Mucosa of gallbladder (tissue), 1 donor: ENCODE results near the gene NRSN1. TPM values are rescaled to one million over a fixed set of nuclear protein-coding genes. Genes with fewer than 3 reads are reported as not detected.

Source experiments
- DNase-seq: peaks from one replicate; pipeline ENCODE4 v3.0.0-alpha.2; 2020; ENCODE audit warnings: low spot score
- total RNA-seq: library from RNA; stranded (reverse); gene quantifications from one replicate; pipeline ENCODE4 v1.2.1, GENCODE V29; 2021
- donor health status: DM: no; HTN: no; CAD: no.

Gene NRSN1, protein sequence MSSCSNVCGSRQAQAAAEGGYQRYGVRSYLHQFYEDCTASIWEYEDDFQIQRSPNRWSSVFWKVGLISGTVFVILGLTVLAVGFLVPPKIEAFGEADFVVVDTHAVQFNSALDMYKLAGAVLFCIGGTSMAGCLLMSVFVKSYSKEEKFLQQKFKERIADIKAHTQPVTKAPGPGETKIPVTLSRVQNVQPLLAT
- total RNA-seq: 0.12 TPM

GRCh38 chr6:24125980-24126379 lies at the start of gene NRSN1:
Gene NRSN1 (plus strand): TSS chr6:24126215. CDS start chr6:24134328, 8,113 bp downstream.
- peak; percentile 11 for DNase-seq

DNA sequence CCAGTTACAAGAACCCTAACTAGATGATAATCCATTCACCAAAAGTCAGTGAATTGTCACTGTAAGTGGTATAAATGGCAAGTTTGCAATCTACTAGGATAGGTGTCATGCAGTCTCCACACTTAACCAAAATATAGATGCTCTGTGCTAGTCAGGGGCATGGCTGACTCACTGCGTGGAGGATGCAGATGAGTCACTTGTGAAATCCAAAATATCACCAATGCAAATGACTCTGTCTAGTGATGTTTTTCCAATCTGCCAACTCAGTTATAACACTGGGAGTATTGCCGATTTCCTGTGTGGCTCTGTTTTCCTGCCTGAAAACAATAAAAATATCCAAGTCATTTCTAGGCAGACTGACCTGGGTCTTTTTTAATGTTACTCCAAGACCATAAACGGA lies 47.8 kb upstream of the NRSN1 start:
- no peak for DNase-seq

DNA sequence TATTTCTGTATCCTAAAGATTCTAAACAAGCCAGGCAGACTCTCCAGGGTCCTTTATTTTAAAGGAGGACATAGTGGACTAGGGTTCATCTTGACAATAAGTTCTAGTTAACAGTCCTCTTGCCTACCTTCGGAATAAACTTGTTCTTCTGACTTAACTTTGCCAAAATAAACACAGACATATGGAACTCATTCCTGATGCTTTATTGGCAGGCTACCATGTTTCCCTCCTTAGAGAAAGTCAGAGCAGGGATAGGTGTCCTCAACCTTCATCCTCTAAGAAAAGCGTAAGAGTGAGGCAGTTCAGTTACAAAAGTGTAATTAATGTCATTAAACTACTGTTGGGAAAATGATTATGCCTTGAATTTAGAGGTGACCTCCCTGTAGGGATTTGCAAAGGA lies 46.9 kb upstream of the NRSN1 start:
- no peak for DNase-seq

DNA sequence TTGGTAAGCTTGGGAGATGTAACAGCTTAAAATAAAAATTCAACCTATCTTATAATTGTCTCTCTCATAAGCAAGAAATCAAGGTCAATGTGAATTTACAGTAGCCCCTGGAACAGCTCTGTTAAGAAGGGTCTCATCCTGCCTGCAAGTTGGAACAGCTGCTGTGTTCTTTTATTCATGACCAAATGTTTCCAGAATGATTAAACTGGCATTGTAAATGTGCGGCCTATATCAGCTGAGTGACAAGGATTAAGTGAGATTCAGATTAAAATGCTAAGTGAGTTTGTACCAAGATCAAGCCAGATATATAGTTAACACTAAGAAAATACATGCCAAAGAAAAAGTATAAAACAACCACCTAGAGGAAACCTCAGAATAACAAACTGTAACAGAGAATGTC lies 45.3 kb upstream of the NRSN1 start:
- no peak for DNase-seq

DNA sequence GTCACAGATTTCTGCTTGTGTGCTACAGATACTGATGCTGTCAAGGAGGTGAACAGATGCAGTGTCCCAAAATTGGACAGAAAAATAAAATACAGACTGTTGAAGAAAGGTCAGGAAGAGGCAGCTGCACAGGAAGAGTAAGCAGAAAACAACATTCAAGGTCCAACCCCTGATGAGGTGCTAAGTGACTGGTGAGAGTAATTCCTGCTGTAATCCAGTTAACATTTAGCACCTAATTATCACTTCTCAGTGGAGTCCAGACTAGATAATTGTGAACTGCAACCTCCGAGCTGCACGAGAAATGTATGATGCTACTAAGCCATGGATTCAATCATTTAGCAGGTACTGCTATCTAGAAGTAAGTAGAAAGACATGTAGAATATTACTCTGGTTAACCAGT lies 36.3 kb upstream of the NRSN1 start:
- no peak for DNase-seq

DNA sequence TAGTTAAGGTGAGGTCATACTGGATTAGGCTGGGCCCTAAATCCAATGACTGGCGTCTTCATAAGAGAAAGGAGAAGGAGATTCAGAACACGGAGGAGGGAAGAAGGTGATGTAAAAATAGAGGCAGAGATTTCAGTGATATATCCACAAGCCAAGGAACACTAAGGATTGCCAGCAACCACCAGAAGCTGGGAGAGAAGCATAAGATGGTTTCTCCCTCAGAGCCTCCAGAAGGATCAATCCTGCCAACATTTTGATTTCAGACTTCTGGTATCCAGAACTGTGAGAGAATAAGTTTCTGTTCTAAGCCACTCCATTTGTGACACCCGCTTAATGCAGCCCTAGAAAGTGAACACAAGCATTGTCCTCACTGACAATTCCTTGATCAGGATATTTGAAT lies 33.6 kb upstream of the NRSN1 start:
- DNase-seq: no peak

- no peak for DNase-seq
Observed at GRCh38 chr6:24093381-24093780, 32.6 kb upstream of the NRSN1 start.

DNA sequence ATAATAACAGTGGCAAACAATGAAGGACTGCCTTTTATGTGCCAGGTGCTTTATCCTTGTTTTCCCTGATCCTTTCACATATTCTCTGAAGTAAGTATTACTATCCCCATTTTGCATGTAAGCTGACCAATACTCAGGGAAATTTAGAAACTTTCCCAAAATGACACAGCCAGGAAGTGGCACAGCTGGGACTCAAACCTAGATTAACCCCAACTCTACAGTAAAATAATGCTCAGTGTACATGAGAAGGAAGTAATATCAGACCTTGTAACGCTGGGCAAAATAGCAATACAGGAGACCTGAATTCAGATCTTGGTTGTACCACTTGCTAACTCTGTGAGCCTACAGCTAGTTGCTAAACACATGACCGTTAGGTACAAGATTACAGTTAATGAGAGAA lies 26.8 kb upstream of the NRSN1 start:
- DNase-seq: no peak

GRCh38 chr6:24100024-24100769 lies 25.8 kb upstream of the NRSN1 start:
- DNase-seq: no peak

DNA sequence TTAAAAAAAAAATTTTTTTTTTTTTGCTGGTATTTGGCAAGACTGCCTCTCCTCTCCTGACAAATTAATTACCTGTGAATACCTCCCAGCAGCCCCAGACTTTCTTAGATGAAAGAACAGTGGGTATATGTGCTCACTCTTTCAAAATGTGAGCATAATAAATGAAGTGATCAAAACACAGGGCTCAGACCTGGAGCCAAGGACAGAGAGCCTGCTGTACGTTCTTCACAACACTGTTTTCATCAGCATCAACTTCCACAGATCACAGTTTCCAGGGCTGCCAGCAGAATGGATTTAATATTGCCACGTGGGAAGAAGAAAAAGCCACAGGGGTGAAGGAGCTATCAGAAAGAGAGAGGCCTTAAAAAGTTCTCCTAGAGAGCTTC lies 25.3 kb upstream of the NRSN1 start:
- DNase-seq: no peak

GRCh38 chr6:24105191-24105590 lies 20.8 kb upstream of the NRSN1 start:
- no peak for DNase-seq

GRCh38 chr6:24106291-24106690 lies 19.7 kb upstream of the NRSN1 start:
- no peak for DNase-seq

GRCh38 chr6:24107294-24107693 lies 18.7 kb upstream of the NRSN1 start:
- no peak for DNase-seq

GRCh38 chr6:24108056-24108455 lies 18.0 kb upstream of the NRSN1 start:
- DNase-seq: no peak

GRCh38 chr6:24110417-24110816 lies 15.6 kb upstream of the NRSN1 start:
- DNase-seq: no peak

DNA sequence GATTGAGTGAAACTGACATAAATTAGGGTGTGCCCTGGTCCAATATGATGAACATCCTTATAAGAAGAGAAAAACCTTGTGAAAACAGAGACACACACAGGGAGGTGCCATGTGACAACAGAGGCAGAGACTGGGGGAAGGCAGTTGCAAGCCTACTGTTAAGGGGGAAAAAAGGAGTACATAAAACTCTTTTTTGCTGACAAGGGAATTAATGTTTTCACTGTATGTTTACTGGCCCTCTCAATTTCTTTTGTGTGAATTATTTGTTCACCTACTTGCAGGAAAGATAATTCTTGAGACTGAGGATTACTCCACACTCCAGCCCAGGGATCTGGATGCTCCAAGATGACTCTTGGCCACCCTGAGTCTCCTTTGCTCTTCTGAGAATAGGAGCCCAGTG lies 12.1 kb upstream of the NRSN1 start:
- DNase-seq: no peak

- no peak for DNase-seq
Observed at GRCh38 chr6:24117021-24117420, 9.0 kb upstream of the NRSN1 start.

- DNase-seq: no peak
Observed at GRCh38 chr6:24122139-24122538, 3.9 kb upstream of the NRSN1 start.

DNA sequence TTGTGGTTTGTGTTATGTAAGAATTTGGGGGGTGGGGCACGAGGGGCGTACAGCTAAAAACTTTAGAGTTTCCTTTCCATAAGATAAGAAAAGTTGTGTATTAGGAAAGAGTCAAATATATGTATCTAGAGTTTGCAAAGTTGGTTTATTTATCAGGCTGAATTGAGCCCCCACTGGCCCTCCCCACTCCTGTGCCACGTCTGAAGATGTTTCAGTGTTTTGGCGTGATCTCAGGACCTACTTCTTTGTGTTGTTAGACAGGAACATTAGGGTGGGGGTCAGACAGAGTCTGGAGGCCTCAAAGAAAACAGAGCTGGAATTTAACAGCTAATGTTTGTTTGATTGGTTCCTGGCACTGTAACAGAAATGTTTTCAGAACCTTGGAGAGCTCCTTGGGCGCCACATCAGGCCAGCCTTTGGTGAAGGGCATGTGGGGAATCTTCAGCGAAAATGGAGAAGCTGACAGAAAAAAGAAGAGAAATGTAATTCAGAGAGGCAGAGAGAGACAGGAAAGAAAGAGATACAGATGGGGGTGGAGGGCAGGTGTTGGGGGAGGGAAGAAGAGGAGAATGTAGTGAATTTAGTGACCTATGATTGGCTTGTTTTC lies 674 bp downstream of the NRSN1 start:
- peak; percentile 65 for DNase-seq

GRCh38 chr6:24127316-24127715 lies 1.3 kb downstream of the NRSN1 start:
- DNase-seq: no peak

DNA sequence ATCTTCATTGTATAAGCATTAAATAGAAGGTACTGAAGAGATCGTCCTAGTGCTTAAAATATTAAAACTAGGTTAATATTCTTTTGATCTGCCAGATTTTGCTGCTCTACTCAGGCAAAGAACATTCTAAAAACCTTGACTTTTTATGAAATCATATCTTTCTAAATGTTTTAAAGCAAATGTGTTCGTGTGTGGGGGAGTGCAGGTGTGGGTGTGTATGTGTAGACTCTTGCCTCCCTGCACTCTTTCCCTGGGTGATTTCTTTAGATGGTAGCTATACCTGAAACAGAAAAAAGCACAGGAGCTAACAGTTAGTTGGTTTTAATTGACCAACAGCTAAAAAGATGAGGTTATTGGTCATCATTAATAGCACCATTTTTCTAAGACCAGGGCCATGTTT lies 5.7 kb downstream of the NRSN1 start:
- DNase-seq: no peak

GRCh38 chr6:24139080-24139479 lies 13.1 kb downstream of the NRSN1 start:
- DNase-seq: no peak

DNA sequence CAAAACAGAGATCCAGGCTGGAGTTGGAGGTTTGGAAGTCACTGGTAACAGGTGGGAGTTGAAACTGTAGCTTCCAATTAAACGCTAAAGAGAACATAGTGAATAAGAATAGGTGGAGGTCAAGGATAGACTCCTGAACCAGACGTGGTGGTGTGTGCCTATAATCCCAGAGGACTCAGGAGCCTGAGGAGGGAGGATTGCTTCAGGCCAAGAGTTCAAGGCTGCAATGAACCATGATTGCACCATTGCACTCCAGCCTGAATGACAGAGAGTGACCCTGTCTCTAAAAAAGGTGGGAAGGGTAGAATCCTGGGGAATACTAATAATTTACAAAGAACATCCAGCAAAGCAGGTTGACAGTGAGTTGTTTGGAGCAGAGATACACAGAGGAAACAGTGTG lies 13.6 kb downstream of the NRSN1 start:
- no peak for DNase-seq
